Lower leg skin (tissue), 3 donors: ENCODE data around the gene SH2D5.

Experiments used
- POLR2A ChIP-seq, 2 donors: fragments of 450-650 bp; IDR thresholded peaks; one replicate each; pipeline ENCODE4 v1.6.1; 2016 to 2017; ENCODE audit warnings: antibody characterized with exemption in 2 of 2, mild to moderate bottlenecking in 1 of 2, moderate library complexity in 1 of 2
- TF ChIP-seq, protein P1 (sequence below), 3 donors: fragments of 450-650 bp; IDR thresholded peaks; one replicate each; pipeline ENCODE4 v1.5.1; 2016; ENCODE audit warnings: antibody characterized with exemption in 3 of 3, mild to moderate bottlenecking in 3 of 3, moderate library complexity in 2 of 3

DNA sequence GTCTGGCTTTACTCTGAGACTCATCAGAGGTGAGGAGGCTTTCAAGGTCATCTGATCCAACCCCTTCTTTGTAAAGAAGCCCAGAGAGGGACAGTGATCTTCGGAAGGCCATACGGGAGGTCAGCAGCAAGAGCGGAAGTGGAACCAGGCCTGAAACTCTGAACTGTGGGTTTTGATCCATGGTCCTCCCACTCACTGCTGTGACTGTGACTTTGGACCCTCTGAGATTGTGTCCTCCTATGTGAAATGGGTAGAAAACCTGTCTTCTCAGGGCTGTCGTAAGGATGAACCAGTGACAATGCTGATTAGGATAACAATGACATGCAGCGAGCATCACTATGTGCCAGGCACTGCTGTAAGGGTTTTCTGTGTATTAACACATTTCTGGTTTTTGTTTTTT, 61.6 kb downstream of the SH2D5 start:
- TF ChIP-seq, protein P1, sequence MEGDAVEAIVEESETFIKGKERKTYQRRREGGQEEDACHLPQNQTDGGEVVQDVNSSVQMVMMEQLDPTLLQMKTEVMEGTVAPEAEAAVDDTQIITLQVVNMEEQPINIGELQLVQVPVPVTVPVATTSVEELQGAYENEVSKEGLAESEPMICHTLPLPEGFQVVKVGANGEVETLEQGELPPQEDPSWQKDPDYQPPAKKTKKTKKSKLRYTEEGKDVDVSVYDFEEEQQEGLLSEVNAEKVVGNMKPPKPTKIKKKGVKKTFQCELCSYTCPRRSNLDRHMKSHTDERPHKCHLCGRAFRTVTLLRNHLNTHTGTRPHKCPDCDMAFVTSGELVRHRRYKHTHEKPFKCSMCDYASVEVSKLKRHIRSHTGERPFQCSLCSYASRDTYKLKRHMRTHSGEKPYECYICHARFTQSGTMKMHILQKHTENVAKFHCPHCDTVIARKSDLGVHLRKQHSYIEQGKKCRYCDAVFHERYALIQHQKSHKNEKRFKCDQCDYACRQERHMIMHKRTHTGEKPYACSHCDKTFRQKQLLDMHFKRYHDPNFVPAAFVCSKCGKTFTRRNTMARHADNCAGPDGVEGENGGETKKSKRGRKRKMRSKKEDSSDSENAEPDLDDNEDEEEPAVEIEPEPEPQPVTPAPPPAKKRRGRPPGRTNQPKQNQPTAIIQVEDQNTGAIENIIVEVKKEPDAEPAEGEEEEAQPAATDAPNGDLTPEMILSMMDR (IDR thresholded peaks at IDR 0.05): no peak
- no peak for TF ChIP-seq POLR2A (IDR thresholded peaks at IDR 0.05)
